ENCODE results near the gene TBC1D8. TPM values are rescaled to one million over a fixed set of nuclear protein-coding genes. Genes with fewer than 3 reads are reported as not detected.

TBC1D8 gene
- total and polyA plus RNA-seq, 2 of the 8 experiments (the other 6 are each of a cell fraction or from before 2014, with no cell fraction given): 20.8 to 21.8 TPM

GRCh38 chr2:100999995-101000394 lies 151.2 kb downstream of the TBC1D8 start:
- Histone ChIP-seq H4K91ac (replicated peaks; ENCODE audit: insufficient read length, low read length) (no peak overlapping the region), H2AK5ac (ENCODE audit: low read depth, low read length) (no peak overlapping the region), H2BK12ac (ENCODE audit: low read depth, low read length) (0 out of 2 replicates have a peak overlapping the region, but pooled peaks have one; percentile 32), H3K56ac (replicated peaks; ENCODE audit: insufficient read length, low read depth, low read length) (no peak overlapping the region), H2AFZ (ENCODE audit: low read length) (no peak overlapping the region), H3K9me3 (ENCODE audit: insufficient read depth in 2 of 2, low read depth in 1 of 2, low read length in 1 of 2) (no peaks in the 10 kb centered on the region), H3K4ac (replicated peaks; ENCODE audit: insufficient read length, low read depth, low read length) (no peak overlapping the region), H4K20me1 (replicated peaks in 1 of 2; ENCODE audit: control insufficient read depth in 1 of 2, insufficient read depth in 2 of 2, low read length in 2 of 2) (peaks cover 12 to 15% of the 10 kb centered on the region in 2 experiments), H2BK20ac (ENCODE audit: low read length) (no peak overlapping the region), H3K4me2 (ENCODE audit: insufficient read depth in 1 of 2, low read depth in 2 of 2, low read length in 2 of 2) (no peak overlapping the region), H3K4me1 (replicated peaks in 1 of 4; ENCODE audit: control insufficient read depth in 3 of 4, insufficient read depth in 4 of 4, low read length in 3 of 4) (peaks cover 4 to 10% (median 5%) of the 10 kb centered on the region in 4 experiments; a peak in 6 of 7 replicates), H3K23me2 (ENCODE audit: low read depth, low read length) (peaks cover 8% of the 10 kb centered on the region), H3K14ac (ENCODE audit: insufficient read length) (no peak overlapping the region), H2BK120ac (replicated peaks; ENCODE audit: low read depth, low read length) (no peak overlapping the region), H3K27me3 (replicated peaks in 1 of 4; ENCODE audit: control insufficient read depth in 3 of 4, extremely low read depth in 1 of 4, insufficient read depth in 3 of 4, low read length in 3 of 4) (peaks cover 0 to 7% (median 2%) of the 10 kb centered on the region in 4 experiments; a peak in 3 of 7 replicates), H3K23ac (ENCODE audit: insufficient read length) (no peak overlapping the region), H4K8ac (ENCODE audit: extremely low read depth, insufficient read depth, low read length) (no peak overlapping the region), H2BK5ac (ENCODE audit: low read depth, low read length) (no peak overlapping the region), H3K27ac (ENCODE audit: low read depth, low read length) (no peak overlapping the region), H2BK15ac (ENCODE audit: low read length) (no peak overlapping the region), H3K79me1 (ENCODE audit: low read depth, low read length) (peaks cover 3% of the 10 kb centered on the region), H3K36me3 (ENCODE audit: control insufficient read depth in 2 of 4, insufficient read depth in 4 of 4, low read length in 3 of 4) (peaks cover 12 to 25% (median 19%) of the 10 kb centered on the region in 4 experiments), H3K18ac (ENCODE audit: extremely low read depth, low read length) (no peak overlapping the region), H3K9ac (replicated peaks in 1 of 4; ENCODE audit: extremely low read depth in 1 of 4, low read depth in 3 of 4, low read length in 3 of 4) (no peak overlapping the region), H3K79me2 (ENCODE audit: control insufficient read depth in 1 of 2, insufficient read depth in 2 of 2, low read length in 2 of 2) (peaks cover 6 to 28% of the 10 kb centered on the region in 2 experiments), H3K4me3 (ENCODE audit: extremely low read depth in 1 of 4, insufficient read depth in 2 of 4, low read depth in 3 of 4, low read length in 4 of 4) (no peak overlapping the region), H4K5ac (ENCODE audit: insufficient read length, low read depth, low read length) (no peak overlapping the region)
- CTCF ChIA-PET (ENCODE audit: partially characterized antibody): interaction anchor here (1.6 kb wide), 1 partner anchor 270 kb away, joined by 9 read pairs; no protein-coding TSS in a partner anchor
- FAIRE-seq (no peak), DNase-seq (ENCODE audit: low read depth in 1 of 2, low spot score in 2 of 2) (no peak)
- WGBS, 2 experiments (ENCODE audit: extremely low coverage in 1 of 2, insufficient coverage in 1 of 2, insufficient read length in 1 of 2, insufficient replicate concordance in 2 of 2, low coverage in 1 of 2, low lambda C conversion rate in 2 of 2, missing lambda C conversion rate in 1 of 2): 97% methylated on average over 2 of the region's 2 CpGs; no CpG with 5 or more reads in 1 of the 2 experiments
- POLR2A ChIA-PET (ENCODE audit: partially characterized antibody): interaction anchor here (1.2 to 1.6 kb wide), 2 partner anchors 8 to 9 kb away, joined by 3 to 6 read pairs; no protein-coding TSS in a partner anchor
- TF ChIP-seq POLR2A (IDR thresholded peaks at IDR 0.05; ENCODE audit: control extremely low read depth in 1 of 2, low read depth in 2 of 2, low read length in 2 of 2): no peak
- TF ChIP-seq CBX8 (IDR thresholded peaks at IDR 0.05; ENCODE audit: borderline replicate concordance, low read depth, low read length): no peak
- TF ChIP-seq SP4 (IDR thresholded peaks at IDR 0.05; ENCODE audit: low read length): no peak
- no peak for TF ChIP-seq CTCF (IDR thresholded peaks at IDR 0.05; ENCODE audit: control extremely low read depth in 1 of 3, insufficient read depth in 1 of 3, low read depth in 1 of 3, low read length in 3 of 3)
- TF ChIP-seq FOSL1 (IDR thresholded peaks at IDR 0.05; ENCODE audit: insufficient read depth, low read depth, low read length): no peak
- no peak for TF ChIP-seq PHF8 (conservative IDR thresholded peaks at IDR 0.05; ENCODE audit: low read depth, low read length)
- no peak for TF ChIP-seq E2F6 (IDR thresholded peaks at IDR 0.05)
- no peak for TF ChIP-seq RXRA (IDR thresholded peaks at IDR 0.05; ENCODE audit: insufficient read depth, low read depth, low read length)
- TF ChIP-seq YY1 (IDR thresholded peaks at IDR 0.05; ENCODE audit: low read depth, low read length): no peak
- no peak for TF ChIP-seq SIRT6 (IDR thresholded peaks at IDR 0.05; ENCODE audit: low read length)
- TF ChIP-seq KDM5A (IDR thresholded peaks at IDR 0.05; ENCODE audit: low read length): no peak
- no peak for TF ChIP-seq TCF12 (IDR thresholded peaks at IDR 0.05; ENCODE audit: low read depth, low read length)
